Fibroblast of skin of right quadriceps (primary cell): ENCODE data around the gene RASGEF1C.
"Not testable (repeated sequence)": the region's sequence is repeated elsewhere in the genome, so short reads cannot be mapped to it uniquely, and the experiment has no call there.

Experiments
- DNase-seq: peaks from one replicate; pipeline ENCODE4 v3.0.0-alpha.2; 2013

RASGEF1C gene

DNA sequence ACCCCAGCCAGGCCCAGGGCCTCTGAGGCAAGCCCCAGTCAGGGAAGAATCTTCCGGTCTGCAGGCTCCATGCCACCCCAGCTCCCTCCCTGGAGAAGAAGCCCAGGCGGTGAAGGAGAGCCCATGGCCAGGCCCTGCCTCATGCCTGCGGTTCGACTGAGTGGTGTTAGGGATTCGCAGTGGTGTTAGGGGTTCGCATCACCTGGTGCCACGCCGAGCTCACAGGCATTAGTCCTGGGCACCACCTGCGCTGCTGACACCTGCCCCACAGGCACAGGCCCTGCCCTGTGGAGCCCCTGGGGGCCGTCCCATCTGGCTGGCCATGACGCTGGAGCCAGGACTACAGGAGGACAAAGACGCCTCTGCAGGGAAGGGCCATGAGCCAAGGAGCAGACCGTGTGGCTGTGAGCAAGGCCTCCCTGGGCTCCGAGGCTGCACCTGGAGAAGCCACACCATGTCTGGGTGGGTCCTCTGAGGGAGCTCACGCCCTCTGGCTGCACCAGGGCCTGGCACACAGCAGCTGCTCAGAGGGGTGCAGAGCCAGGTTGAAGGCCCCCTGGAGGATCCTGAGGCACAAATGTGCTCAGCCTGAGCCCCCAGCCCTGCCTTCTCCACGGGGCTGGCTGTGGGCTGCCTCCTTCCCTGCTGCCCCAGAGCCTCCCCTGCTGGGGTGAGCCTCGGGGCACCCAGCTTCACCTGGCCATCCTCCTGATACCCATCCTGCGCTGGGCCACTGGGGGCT is 109.8 kb downstream of the RASGEF1C start:
- DNase-seq, result no peak

DNA sequence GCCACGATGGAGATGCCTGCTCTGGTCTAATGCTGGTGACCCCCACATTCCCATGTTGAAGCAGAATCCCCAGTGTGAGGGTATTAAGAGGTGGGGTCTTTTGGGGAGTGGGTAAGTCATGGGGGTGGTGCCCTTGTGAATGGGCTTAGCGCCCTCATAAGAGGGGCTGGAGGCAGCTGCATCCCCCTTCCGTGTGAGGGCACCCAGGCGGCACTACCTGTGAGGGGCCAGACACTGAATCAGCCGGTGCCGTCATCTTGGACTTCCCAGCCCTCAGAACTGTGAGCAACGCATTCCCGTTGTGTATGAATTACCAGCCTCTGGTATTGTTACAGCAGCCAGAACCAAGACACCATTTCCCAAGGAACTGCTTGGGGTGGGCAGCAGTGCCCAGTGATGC is 110.5 kb downstream of the RASGEF1C start:
- no peak for DNase-seq

DNA sequence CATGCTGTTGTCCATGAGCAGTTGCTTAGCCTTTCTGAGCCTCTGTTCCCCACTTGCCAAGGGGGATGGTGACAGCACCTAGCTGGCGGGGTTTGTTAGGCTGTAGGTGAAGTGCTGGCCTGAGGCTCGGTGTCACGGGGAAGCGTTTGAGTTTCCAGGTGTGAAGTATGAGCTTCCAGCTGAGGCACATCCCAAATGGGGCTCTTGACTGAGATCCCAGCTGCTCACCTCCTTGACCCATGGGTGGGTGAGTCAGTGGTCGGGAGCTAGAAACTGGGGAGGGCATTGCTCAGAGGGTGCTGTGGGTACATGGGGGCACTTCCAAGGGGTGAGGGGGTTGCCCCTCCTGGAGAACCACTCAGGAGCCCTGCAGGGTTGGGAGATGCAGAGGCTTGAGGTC is 111.1 kb downstream of the RASGEF1C start:
- DNase-seq, result no peak

DNA sequence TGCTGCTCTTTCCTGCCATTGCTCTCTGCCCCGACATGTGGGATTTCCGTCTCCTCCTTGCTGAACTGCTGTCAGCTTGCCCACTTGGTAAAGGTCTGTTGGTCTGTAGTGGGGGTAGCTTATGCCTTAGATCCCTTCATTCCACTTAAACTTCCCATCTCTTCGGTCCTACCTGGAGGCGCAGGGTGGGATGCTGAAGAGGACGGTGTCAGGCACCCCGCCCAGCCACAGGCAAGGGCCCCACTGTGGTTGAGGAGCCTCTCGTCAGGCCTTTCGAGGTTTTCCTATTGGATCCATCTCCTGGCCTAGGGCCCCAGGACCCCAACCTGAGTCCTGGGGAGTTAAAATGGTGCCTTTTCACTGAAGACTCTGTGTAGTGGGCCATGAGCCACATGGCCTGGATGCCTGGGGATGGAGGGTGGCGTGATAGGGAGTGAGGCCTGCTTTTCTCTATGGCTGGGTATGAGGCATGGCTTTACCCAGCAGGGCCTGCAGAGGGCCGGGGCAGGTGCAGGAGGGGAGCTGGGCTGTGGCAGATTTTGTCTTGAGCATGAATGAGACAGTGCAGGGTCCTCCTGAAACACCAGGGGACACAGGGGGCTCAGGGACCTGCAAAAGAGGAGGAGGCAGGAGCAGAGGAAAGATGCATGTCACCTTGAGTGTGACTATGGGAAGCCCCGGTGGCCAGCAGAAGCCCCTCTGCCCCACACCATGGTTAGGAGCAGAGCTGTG is 111.7 kb downstream of the RASGEF1C start:
- no peak for DNase-seq

DNA sequence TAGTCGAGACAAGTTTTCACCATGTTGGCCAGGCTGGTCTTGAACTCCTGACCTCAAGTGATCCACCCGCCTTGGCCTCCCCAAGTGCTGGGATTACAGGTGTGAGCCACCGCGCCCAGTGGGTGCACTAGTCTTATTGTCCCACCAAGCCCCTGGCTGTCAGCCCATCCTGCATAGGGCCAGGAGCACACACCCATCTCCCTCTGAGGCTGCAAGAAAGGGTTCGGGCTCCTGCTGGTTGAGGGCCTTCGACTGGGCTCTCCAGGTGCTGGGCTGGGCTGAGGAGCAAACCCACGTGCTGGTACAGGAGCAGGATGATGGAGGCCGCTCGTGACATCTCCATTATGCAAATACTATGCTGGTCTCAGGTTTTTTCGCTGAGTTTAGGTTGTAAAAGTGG is 112.4 kb downstream of the RASGEF1C start:
- DNase-seq, result no peak

DNA sequence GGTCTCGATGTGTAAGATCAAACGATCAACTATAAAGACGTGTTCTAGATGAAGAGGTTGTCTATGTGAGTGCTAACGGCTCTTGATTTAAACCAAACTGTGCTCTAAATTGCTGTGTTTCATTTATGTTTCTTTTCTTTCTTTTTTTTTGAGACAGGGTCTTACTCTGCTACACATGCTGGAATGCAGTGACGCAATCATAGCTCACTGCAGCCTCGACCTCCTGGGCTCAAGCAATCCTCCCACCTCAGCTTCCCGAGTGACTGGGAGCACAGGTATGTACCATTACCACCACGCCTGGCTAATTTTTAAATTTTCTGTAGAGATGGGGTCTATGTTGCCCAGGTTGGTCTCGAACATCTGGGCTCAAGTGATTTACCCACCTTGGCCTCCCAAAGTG is 113.5 kb downstream of the RASGEF1C start:
- no peak for DNase-seq

DNA sequence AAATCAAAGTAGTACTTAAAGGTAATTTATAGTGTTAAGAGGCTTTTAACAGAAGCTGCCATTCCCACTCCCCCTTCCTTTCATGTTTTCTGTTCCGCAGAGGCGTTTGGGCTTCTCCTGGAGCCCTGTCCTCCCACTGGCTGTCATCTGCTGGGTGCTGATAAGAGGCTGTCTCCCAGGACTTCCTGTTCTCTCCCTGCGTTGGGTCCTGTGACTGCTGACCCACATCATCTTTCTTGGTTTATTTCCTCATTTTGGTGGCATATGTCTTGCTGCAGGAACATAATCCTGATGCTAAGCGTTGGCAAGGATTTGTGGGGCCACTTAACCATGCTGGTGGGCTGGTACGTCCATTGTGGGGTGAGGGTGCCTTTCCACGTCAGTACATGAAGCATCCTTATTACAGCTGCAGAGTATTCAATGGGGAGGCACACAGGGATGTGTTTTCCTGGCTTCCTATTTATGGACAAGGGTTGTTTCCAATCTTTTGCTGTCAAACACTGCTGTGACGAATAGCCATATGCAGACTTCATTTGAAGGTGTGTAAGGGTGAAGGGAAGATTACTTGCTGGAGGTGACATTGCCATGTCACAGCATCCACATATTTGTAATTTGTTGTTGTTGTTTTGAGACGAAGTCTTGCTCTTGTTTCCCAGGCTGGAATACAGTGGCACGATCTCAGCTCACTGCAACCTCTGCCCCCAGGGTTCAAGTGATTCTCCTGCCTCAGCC is 115.2 kb downstream of the RASGEF1C start:
- DNase-seq, result no peak

DNA sequence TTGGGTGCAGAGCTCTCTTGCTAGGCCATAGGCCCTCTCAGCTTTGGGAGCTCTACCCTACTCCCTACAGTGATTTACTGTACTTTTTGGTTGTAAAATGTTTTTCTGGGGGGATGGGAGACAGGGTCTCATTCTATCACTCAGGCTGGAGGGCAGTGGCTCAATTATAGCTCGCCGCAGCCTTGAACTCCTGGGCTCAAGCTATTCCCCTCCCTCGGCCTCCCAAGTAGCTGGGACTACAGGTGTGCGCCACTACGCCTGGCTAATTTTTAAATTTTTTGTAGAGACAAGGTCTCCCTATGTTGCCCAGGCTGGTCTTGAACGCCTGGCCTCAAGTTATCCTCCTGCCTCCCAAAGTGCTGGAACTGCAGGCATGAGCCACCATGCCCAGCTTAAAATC is 115.8 kb downstream of the RASGEF1C start:
- no peak for DNase-seq

DNA sequence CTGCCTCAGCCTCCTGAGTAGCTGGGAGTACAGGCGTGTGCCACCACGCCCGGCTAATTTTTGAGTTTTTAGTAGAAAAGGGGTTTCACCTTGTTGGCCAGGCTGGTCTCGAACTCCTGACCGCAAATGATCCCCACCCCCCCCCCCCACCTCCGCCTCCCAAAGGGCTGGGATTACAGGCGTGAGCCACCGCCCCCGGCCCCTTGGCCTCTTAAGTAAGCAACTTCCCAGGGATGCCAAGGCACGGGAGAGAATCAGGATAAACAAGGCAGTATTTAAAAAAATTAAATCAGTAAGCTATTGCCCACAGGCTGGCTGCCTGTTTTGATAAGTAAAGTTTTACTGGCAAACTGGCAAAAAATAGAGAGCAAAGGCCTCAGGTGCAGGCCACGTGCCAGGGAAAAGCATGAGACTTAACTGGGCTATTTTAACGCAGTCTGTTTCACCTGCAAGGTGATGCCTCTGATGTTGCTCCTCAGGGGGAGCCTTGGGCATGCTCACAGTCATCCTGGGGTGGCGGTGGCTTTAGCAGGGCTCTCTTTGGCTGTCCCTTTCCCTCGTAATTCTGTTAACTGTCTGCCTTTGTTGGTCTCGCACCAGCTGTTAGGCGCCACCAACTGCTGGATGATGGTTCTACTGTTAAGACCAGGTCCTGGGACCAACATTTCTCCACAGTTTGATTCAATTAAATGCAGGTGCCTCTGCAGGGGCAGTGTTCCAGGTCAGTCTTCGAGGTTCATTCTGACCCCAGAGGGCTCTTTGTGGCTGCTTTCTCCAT is 118.1 kb downstream of the RASGEF1C start:
- peak; percentile 30 for DNase-seq

DNA sequence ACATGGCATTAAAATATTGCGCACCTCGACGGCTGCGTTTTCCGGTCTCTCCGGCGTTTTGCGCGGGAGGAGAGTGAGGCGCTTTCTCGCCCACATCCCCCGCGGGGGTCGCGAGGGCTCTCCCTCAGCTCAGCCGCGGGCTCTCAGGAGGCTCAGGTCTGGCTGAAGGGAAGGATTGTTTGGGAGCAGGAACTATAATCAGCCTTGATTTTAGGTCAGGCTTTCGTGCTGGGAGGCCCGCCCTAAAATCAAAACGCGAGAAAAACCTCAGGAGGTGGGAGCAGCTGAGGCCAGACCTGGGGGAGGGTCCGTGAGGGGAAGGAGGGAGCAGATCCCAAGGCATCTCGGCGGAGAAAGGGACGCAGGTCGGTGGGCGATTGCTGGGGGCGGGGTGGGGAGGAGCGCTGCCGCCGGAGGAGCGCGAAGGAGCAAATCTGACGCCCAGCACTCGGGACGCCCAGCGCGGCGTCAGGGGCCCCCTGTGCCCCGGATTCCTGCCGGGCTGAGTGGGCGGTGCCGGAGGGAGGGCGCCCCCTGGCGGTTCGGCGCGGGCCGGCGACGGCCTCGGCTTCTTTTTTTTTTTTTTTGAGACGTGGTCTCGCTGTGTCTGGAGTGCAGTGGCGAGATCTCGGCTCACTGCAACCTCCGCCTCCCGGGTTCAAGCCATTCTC is 118.8 kb downstream of the RASGEF1C start:
- DNase-seq, result peak; percentile 77

DNA sequence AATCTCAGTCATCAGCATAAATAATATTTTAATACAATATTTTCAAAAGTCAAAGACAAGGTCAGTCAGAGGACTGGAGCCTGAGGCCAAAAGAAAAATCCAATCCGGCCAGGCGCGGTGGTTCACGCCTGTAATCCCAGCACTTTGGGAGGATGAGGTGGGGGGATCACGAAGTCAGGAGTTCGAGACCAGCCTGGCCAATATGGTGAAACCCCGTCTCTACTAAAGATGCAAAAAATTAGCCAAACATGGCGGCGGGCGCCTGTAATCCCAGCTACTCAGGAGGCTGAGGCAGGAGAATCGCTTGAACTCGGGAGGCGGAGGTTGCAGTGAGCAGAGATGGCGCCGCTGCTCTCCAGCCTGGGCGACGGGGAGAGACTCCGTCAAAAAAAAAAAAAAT is 119.4 kb downstream of the RASGEF1C start:
- not testable (repeated sequence) for DNase-seq

DNA sequence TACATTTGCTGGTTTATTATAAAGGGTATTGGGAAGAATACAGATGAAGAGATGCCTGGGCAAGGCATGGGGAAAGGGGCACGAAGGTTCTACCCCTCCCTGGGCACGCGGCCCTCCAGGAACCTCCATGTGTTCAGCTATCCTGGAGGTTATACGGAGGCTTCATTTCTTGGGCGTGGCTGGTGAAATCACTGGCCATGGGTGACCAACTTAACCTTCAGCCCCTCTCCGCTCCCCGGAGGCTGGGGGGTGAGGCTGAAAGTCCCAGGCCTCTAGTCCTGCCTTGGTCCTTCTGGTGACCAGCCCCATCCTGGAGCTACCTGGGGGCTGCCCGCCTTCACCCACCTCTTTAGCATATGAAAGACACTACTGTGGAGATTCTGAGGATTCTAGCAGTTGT is 120.5 kb downstream of the RASGEF1C start:
- no peak for DNase-seq

DNA sequence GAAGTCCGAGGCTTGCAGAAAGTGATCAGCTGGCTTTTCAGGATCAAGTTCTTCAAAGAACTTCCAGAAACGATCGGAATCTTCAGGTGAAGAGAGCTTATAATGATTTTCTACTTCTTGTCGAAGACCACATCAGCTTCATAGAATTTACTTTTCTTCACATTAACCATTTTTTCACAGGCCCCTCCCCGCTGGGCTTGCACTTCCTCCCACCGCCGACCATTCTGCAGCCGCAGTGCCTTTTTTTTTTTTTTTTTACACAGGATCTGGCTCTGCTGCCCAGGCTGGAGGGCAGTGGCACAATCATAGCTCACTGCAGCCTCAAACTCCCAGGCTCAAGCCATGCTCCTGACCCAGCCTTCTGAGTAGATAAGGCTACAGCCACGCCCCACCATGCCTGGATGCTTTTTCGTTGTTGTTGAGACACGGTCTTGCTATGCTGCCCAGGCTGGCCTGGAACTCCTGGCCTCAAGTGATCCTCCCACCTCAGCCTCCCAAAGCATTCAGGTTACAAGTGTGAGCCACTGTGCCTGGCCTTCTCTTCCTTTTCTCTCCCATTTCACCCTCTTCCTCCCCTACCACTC is 122.1 kb downstream of the RASGEF1C start:
- no peak for DNase-seq

DNA sequence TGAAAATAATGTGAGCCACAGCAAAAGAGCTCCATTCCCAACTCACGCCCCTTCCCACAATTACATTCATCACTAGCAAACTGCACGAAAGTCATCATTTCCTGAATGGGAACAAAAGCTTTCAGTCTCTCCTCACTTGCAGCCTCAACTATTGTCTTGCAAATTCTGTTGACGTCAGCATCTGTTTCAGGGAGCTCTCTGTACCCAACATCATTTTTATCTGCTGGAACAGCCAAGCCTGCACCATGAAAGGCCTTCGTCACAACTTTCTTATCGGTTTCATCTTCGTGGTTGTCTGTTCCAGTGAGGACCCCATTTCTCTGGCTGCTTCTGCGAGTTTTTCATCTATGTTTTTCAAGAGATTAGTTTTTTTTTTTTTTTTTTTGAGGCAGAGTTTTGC is 123.2 kb downstream of the RASGEF1C start:
- no peak for DNase-seq

DNA sequence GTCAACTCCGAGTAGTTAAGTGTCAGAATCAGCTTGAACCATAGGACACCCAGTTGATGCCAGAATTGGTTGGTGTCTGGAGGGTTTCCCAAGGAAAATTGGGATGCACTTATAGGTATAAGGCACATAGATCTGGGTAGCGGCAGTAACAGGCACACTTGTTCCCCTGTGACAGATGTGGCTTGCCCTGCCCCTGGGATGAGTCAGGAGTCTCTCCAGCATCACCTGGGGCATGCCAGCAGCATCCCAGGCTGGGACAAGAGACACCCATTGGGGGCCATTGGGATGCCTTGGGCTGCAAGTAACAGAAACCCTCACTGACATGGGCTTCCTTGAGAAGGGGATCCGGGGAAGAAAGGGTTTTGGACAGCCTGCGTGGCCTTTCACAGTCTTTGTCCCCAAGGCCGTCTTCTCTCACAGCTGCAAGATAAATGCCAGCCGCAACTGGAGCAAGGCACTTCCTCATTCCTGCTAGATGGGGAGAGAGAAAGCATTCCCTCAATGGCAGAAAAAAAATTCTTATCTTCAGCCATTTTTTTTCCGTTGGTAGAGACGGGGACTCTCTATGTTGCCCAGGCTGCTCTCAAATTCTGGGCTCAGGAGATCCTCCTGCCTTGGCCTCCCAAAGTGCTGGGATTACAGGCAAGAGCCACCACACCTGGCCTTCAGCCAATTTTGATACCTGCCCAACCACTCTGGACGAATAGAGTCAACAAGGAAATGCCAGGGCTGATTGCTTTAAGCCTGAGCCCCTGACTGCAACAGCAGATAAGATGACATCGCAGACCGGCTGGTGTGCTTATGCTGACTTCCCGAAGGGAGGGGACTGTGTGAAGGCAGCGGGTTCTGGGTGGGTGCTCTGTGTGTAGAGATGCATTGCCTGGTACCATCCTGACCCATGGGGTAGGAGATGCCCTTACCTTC is 124.1 kb downstream of the RASGEF1C start:
- DNase-seq, result no peak

DNA sequence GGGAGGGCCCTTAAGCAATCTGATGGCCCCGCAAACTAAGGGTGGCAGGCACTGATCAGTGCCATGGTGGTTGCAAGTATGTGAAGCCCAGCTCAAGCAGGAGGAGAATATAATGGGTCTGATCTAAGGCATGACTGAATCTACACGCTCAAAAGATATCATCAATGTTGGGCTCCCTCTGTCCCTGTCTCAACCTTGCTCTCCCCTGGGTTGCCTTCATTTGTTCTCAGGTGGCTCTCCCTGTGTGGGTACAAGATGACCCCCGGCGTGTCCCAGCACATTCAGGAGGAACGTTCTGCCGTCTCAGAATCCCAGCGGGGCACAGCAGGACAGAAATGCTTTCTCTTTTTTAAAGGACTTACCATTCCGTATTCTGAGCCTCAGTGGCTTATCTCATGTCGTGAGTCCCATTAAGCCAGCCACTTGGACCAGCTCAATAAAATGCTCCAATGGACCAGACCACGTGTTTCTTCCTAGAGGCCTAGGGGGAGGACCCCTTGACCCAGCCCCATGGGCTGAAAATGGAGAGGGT is 125.4 kb downstream of the RASGEF1C start:
- no peak for DNase-seq

DNA sequence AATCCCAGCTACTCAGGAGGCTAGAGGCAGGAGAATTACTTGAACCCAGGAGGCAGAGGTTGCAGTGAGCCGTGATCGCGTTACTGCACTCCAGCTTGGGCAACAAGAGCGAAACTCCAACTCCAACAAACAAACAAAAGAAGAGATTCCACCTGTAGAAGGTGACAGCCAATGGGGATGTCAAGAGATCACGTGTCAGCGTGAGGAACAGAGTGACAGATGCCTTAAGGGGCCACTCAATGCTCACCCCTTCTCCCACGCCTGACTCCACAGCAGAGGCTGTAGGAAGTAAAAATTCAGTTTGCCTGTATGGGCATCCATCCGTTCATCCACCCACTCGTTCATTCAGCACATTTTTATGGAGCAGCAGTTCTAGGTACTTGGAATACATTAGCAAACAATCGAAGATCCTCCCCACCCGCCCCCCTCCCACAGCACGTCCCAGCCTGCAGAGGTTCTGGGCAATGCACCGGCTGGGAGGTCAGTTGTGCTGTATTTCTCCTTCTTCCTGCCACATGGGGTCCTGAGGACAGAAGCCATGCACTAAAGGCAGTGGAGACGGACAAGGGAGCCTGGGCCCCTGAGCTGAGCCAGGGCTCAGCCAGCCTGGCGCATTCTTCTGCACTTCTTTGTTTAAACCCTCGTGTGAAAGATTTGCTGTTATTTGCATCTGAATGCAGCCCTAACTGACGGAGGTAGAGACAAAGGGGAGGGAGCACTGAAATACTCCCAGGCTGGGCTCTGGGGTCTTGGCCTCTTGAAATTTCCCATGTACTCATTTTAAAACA is 126.2 kb downstream of the RASGEF1C start:
- DNase-seq, result no peak

DNA sequence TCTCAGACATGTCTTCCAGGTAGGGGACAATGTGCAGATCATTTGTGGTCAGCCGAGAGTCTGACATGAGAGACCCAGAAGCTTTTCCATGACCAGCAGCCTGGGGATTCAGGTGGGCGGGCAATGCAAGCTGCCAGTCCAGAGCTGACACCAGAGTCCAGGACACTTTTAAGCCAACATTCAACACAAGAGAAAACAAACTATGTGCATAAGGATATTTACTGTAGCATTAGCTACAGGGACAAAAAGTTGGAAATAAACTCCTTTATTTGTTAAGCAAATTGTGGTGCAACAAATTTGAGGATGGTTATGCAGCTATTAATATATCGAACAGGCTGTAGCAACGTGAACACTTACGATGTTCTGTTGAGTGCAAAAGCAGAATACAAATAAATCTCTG is 127.5 kb downstream of the RASGEF1C start:
- DNase-seq, result no peak

DNA sequence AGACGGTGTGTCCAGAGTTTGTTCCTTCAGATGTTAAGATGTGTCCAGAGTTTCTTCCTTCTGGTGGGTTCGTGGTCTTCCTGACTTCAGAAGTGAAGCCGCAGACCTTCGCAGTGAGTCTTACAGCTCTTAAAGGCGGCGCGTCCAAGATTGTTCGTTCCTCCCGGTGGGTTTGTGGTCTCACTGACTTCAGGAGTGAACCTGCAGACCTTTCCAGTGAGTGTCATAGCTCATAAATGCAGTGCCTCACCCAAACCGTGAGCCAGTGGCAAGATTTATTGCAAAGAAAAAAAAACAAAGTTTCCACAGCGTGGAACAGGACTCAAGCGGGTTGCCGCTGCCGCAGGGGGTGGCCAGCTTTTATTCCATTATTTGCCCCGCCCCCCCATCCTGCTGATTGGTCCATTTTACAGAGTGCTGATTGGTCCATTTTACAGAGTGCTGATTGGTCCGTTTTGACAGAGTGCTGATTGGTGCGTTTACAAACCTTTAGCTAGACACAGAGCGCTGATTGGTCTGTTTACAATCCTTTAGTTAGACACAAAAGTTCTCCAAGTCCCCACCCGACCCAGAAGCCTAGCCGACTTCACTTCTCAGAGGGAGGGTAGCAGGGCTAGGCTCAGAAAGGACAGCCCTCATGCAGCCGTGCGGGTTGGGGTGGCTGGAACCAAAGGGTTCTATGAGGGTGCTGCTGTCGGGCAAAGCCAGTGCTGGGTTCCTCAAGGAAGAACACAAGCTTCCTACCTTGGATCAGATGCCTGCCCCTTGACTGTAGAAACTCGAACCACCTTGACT is 128.3 kb downstream of the RASGEF1C start:
- DNase-seq, result no peak
